Retinal pigment epithelial cell (primary cell): Measurements from ENCODE around the gene VDR.

Experiments
- DNase-seq: peaks from one replicate; pipeline ENCODE4 v3.0.0-alpha.2; 2010; ENCODE audit warnings: low read depth
- H3K4me3 ChIP-seq: 2 replicates; pipeline ENCODE4 v1.5.1; 2011; ENCODE audit warnings: mild to moderate bottlenecking, low read length, control low read depth, moderate library complexity
- TF ChIP-seq, protein P1 (sequence below): conservative IDR thresholded peaks from 2 replicates; pipeline ENCODE4 v1.5.1; 2011; ENCODE audit warnings: low read depth, low read length, control low read depth, inconsistent platforms

Gene VDR

DNA sequence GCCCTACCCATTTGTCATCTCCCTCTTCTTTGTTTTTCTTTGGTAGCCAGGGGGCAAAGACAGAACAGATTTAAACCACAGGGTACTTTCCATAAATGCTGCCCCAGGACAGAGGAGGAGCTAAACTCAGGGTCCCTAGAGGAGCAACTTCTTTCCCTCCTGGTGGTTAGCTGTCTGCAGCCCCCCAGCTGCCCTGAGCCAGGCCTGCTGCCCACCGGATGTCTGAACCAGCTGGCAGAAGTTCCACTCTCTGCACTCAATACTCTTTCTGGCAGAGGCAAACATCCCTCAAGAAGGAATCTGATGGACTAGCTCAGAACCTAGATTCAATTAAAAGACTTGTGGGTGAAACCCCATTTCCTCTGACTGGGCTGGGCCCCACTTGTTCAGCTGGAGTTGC is 10.7 kb downstream of the VDR start:
- no peak overlapping the region for H3K4me3 ChIP-seq
- no peak for DNase-seq
- TF ChIP-seq, protein P1, sequence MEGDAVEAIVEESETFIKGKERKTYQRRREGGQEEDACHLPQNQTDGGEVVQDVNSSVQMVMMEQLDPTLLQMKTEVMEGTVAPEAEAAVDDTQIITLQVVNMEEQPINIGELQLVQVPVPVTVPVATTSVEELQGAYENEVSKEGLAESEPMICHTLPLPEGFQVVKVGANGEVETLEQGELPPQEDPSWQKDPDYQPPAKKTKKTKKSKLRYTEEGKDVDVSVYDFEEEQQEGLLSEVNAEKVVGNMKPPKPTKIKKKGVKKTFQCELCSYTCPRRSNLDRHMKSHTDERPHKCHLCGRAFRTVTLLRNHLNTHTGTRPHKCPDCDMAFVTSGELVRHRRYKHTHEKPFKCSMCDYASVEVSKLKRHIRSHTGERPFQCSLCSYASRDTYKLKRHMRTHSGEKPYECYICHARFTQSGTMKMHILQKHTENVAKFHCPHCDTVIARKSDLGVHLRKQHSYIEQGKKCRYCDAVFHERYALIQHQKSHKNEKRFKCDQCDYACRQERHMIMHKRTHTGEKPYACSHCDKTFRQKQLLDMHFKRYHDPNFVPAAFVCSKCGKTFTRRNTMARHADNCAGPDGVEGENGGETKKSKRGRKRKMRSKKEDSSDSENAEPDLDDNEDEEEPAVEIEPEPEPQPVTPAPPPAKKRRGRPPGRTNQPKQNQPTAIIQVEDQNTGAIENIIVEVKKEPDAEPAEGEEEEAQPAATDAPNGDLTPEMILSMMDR, result no peak

DNA sequence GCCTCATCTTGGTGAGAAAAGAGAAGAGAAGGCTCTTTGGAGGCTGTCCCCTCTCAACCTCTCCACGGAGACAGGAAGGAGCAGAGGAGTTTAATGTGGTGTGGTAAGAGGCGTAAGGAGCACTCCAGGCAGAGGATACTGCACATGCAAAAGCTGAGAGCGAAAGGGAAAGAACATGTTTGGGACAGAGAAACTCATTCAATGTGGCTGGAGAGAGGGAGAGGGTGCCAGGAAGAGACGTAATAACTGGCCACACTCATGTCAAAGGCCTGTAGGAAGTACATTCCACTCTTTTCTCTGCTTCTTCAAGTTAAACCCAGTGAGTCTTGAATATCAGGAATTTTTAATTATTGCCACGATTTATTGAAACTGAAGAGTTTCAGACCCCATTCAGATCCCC is 12.0 kb downstream of the VDR start:
- no peak overlapping the region for H3K4me3 ChIP-seq
- no peak for DNase-seq
- TF ChIP-seq, protein P1, result no peak

DNA sequence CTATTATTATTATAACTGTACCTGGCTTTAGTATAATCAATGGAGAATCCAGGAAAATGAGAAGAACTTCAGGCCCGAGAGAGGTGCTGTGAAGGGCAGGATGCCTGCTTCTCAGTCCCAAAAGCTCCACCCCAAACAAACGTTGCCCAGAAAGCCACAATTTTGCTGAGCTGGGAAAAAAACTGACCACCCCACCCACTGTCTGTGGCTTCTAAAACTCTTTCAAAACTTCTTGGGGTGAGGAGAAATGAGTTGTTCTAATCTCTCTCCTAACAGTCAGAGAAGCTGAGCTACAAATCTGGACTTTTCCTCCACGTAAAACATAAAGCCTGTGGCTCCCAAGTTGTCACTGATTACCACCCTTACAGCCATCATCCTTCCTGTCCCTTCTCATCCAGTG is 13.4 kb downstream of the VDR start:
- TF ChIP-seq, protein P1, result no peak
- no peak for DNase-seq
- H3K4me3 ChIP-seq, result no peak overlapping the region

DNA sequence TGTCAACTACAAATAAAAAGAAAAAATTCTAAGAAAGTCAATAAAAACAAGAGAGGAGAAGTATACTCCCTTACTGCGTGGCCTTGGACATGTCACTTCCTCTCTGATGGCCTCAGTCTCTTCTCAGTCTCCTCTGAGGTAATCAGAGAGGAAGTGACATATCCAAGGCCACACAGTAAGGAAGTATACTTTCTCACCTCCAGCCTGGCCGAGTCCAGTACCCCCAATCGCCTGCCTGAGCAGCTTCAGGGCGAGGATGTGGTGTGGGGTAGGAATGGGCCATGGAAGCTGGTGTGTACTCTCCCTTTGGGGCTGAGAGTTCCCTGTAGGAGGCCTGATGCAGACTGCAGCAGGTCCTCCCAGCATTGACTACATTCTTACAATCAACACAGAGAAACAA is 15.8 kb downstream of the VDR start:
- TF ChIP-seq, protein P1, result no peak
- no peak for DNase-seq
- H3K4me3 ChIP-seq, result no peak overlapping the region

DNA sequence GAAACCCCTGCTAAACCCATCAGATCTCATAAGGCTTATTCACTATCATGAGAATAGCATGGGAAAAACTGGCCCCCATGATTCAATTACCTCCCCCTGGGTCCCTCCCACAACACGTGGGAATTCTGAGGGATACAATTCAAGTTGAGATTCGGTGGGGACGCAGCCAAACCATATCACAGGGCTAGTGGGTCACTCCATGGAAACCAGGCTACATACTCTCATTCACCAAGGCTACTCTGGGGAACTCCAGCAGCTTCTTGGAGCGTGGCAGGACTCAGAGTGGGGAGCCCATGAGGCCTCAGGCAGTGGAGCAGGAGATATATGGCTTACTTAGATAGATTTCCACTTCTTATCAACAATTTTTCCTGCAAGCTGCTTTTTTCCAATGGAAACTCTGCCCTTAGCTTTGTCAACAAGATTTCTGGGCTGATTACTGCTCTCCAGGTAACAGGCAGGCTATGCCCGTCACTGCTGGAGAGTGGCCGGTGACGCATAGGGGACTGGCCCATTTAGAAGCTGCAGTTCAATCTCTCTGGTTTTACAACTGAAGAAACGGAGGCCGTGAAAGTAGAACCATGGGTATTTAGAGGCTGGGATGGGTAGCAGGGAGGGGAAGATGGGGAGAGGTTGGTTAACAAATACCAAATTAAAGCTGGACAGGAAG is 16.5 kb downstream of the VDR start:
- no peak for DNase-seq
- TF ChIP-seq, protein P1, result no peak
- H3K4me3 ChIP-seq, result no peak overlapping the region

DNA sequence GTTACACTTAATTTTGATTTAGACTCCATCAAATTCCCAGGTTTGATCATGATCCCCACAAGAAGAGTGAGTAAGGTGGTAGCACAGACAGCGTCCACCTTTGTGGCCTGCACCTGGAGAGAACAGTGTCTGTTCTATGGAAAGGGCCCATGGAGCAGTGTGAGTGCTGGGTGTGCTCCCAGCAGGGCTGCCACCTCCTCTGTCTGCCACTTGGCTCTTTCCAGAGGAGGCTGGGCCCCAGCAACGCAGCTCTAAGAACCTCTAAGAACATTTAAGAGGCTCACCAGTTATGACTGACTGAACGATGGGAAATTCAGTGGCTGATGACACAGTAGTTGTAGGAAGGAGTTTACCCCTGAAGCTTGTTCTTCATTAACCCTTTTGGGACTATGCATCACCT is 17.3 kb downstream of the VDR start:
- no peak overlapping the region for H3K4me3 ChIP-seq
- TF ChIP-seq, protein P1, result no peak
- DNase-seq, result no peak

DNA sequence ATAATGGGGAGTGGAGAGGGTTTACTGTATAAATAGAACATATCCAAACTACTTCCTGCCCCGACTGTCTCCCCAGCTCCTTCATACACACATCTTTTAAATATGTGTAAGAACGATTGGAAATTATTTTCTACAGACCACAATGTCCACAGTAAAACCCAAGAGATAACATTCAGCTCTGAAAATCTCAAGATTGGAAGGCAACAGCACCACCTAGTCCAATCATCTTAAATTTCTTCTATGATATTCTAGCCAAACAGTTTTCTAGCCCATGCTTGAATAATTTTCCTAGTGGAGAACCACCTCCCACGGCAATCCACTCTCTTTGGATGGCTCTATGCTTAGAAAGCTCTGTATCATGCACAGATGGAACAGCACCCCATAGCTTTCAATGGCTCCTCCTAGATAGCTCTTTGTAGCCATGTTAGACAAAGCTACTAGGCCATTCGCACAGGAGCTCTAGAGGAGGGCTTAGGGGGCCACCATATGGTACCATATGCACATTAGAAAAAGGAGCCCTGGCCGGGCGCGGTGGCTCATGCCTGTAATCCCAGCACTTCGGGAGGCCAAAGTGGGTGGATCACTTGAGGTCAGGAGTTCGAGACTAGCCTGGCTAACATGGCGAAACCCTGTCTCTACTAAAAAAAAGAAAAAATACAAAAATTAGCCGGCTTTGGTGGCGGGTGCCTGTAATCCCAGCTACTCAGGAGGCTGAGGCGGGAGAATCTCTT is 18.1 kb downstream of the VDR start:
- TF ChIP-seq, protein P1, result no peak
- no peak overlapping the region for H3K4me3 ChIP-seq
- DNase-seq, result no peak
